Left lung (tissue), 10 donors: ENCODE data around the gene IL3. TPM values are rescaled to one million over a fixed set of nuclear protein-coding genes. Genes with fewer than 3 reads are reported as not detected.

Source experiments
- ATAC-seq: fragments of 200-7000 bp; cut with Tn5 transposase; one replicate; pipeline ENCODE4 v1.9.1; 2020; ENCODE audit warnings: moderate library complexity
- DNase-seq, 4 donors: peaks; one replicate each; pipeline ENCODE4 v3.0.0-alpha.2; 2013 to 2020
- H3K27ac ChIP-seq, 2 donors: fragments of 200-600 bp; sonication (generic) in 1 of 2; one replicate each; pipeline versions ENCODE4 v1.5.0 to v1.8.0; 2020 to 2021
- H3K27me3 ChIP-seq, 2 donors: fragments of 200-600 bp; sonication (generic) in 1 of 2; one replicate each; pipeline versions ENCODE4 v1.5.0 to v1.8.0; 2020 to 2021
- H3K36me3 ChIP-seq, 2 donors: fragments of 200-600 bp; sonication (generic) in 1 of 2; one replicate each; pipeline versions ENCODE4 v1.5.0 to v1.8.0; 2020 to 2021
- H3K4me1 ChIP-seq, 2 donors: fragments of 200-600 bp; one replicate each; pipeline ENCODE4 v1.8.0; 2021
- H3K4me3 ChIP-seq, 2 donors: fragments of 200-600 bp; sonication (generic) in 1 of 2; one replicate each; pipeline versions ENCODE4 v1.5.0 to v1.8.0; 2020 to 2021; ENCODE audit warnings: mild to moderate bottlenecking in 1 of 2
- H3K9me3 ChIP-seq, 2 donors: fragments of 200-600 bp; sonication (generic) in 1 of 2; one replicate each; pipeline versions ENCODE4 v1.5.0 to v1.8.0; 2020 to 2021
- intact Hi-C, 2 donors: fragments of 100-400 bp; cut with DNase I; formaldehyde crosslinking; loops; one replicate each; pipeline versions ENCODE4 v1.11.2 to v1.14.2; 2022
- polyA plus RNA-seq, 6 donors: library from polyadenylated mRNA; unstranded; fragments of 120-200 nt; gene quantifications; one replicate each; pipeline ENCODE4 v1.2.1, GENCODE V29; 2013; ENCODE audit not compliant: insufficient read length in 6 of 6
- total RNA-seq, 2 donors: library from RNA; stranded (reverse); fragmentation: NEBNext Ultra II Directional; extraction: Animal tissue kit (Norgen Biotek cat#: 25700); gene quantifications; one replicate each; pipeline ENCODE4 v1.2.1, GENCODE V29; 2021
- TF ChIP-seq, protein P1 (sequence below), 2 donors: fragments of 200-600 bp; sonication (generic) in 1 of 2; IDR thresholded peaks; one replicate each; pipeline versions ENCODE4 v1.5.0 to v1.8.0; 2021; ENCODE audit warnings: antibody characterized with exemption in 2 of 2
- donor health status: DM: no; HTN: yes; CAD: no.
- donor health status: DM: no; HTN: no; CAD: no.

Gene IL3
- total and polyA plus RNA-seq, 8 donors: not detected

DNA sequence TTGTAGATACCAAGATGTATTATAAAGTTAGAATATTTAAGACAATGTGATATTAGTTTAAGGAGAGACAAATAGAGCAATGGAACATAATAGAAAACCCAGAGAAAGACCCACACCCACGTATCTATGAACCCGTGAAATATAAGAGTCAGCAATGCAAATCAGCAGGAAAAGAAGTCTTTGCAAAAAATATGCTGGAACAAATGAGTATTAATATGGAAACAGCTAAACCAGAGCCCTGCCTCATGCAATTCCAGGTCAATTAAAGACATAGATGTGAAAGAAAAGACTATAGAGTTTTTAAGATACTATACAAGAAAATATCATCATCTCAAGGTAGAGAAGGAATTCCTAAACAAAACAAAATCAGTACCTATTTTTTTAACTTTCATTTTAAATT lies 23.1 kb upstream of the IL3 start:
- TF ChIP-seq, protein P1, sequence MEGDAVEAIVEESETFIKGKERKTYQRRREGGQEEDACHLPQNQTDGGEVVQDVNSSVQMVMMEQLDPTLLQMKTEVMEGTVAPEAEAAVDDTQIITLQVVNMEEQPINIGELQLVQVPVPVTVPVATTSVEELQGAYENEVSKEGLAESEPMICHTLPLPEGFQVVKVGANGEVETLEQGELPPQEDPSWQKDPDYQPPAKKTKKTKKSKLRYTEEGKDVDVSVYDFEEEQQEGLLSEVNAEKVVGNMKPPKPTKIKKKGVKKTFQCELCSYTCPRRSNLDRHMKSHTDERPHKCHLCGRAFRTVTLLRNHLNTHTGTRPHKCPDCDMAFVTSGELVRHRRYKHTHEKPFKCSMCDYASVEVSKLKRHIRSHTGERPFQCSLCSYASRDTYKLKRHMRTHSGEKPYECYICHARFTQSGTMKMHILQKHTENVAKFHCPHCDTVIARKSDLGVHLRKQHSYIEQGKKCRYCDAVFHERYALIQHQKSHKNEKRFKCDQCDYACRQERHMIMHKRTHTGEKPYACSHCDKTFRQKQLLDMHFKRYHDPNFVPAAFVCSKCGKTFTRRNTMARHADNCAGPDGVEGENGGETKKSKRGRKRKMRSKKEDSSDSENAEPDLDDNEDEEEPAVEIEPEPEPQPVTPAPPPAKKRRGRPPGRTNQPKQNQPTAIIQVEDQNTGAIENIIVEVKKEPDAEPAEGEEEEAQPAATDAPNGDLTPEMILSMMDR (IDR thresholded peaks at IDR 0.05): no peak
- ATAC-seq (no peak), DNase-seq (no peak)
- no peaks in the 10 kb centered on the region for H3K36me3 ChIP-seq
- H3K9me3 ChIP-seq: peaks cover 0 to 11% of the 10 kb centered on the region in 2 donors
- H3K4me1 ChIP-seq: no peaks in the 10 kb centered on the region
- no peaks in the 10 kb centered on the region for H3K27me3 ChIP-seq
- no peak overlapping the region for H3K4me3 ChIP-seq
- intact Hi-C loops: no loop called here
- no peak overlapping the region for H3K27ac ChIP-seq

DNA sequence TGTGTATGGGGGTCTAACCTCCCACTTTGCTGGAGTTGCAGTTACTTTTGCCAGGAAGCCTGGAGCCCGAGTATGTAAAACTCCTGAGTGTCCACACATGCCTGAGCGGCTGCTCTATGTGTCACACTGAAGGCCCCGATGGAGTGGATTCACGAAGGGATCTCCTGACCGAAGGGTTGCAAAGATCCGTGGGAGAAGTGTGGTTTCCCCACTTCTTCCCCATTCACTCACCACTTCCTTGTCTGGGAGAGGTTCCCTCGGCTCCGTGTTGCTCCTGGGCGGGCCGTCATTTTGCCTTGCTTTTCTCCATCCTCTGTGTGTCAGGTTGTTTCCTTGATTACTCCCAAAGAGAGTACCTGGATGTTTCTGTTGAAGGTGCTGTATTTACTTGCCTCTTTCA lies 16.2 kb upstream of the IL3 start:
- intact Hi-C loops: no loop called here
- peak; percentile 70 for ATAC-seq

DNA sequence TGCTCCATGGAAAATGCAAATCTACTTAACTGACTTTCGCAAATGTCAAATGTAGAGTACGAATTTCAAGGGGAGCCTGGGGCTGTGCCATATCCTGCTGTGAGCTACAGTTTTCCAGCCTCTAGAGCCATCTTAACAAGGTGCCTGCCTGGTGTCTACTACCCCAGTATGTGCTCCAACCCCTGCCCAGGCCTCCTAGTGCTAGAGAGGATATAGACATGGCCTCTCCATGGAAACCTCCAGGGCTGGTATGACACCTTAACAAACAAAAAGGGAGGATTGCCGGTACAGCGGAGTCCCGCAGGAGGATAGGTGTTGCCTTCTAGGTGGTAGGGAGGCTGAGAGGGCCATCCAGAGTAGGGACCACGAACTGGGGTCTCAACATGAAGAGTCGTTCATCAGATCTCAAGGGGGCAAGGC lies 13.6 kb upstream of the IL3 start:
- Histone ChIP-seq H3K27me3 (peaks cover 0 to 19% of the 10 kb centered on the region in 2 donors), H3K9me3 (no peaks in the 10 kb centered on the region), H3K4me1 (no peaks in the 10 kb centered on the region), H3K36me3 (no peaks in the 10 kb centered on the region), H3K4me3 (no peak overlapping the region), H3K27ac (no peak overlapping the region)
- ATAC-seq (peak; percentile 34), DNase-seq (peak in 1 of 4 donors; percentile 29)
- TF ChIP-seq, protein P1 (IDR thresholded peaks at IDR 0.05): no peak
- intact Hi-C loops: no loop called here

More for the DNA sequence above, 16.2 kb upstream of the IL3 start:
- H3K27me3 ChIP-seq: peaks cover 0 to 14% of the 10 kb centered on the region in 2 donors
- TF ChIP-seq, protein P1 (IDR thresholded peaks at IDR 0.05): no peak
- no peaks in the 10 kb centered on the region for H3K36me3 ChIP-seq
- peak in 1 of 4 donors; percentile 46 for DNase-seq
- no peak overlapping the region for H3K4me3 ChIP-seq
- no peak overlapping the region for H3K27ac ChIP-seq
- no peaks in the 10 kb centered on the region for H3K9me3 ChIP-seq
- H3K4me1 ChIP-seq: no peaks in the 10 kb centered on the region

DNA sequence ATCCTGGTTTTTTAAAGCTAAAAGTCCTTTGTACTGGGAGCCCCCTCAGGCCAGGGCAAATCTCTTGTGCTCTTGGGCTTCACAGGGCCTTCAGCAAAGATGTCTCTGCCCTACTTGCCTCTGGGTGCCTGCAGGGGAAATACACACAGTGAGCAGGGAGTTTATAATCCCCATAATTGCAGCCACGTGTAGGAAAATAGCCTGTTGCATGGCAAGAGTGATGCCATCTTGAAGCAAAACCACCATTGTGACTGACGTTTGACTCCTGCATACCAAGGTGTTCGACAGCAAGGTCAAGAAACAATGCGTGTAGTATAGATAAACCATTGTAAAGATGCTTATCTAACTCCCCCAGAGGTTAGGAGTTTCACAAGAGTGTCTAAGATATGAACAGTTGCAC lies 11.4 kb upstream of the IL3 start:
- peaks cover 0 to 5% of the 10 kb centered on the region in 2 donors for H3K27me3 ChIP-seq
- H3K27ac ChIP-seq: no peak overlapping the region
- no peak overlapping the region for H3K4me3 ChIP-seq
- H3K9me3 ChIP-seq: no peaks in the 10 kb centered on the region
- ATAC-seq (no peak), DNase-seq (no peak)
- TF ChIP-seq, protein P1 (IDR thresholded peaks at IDR 0.05): no peak
- intact Hi-C loops: no loop called here
- H3K4me1 ChIP-seq: no peaks in the 10 kb centered on the region
- no peaks in the 10 kb centered on the region for H3K36me3 ChIP-seq

DNA sequence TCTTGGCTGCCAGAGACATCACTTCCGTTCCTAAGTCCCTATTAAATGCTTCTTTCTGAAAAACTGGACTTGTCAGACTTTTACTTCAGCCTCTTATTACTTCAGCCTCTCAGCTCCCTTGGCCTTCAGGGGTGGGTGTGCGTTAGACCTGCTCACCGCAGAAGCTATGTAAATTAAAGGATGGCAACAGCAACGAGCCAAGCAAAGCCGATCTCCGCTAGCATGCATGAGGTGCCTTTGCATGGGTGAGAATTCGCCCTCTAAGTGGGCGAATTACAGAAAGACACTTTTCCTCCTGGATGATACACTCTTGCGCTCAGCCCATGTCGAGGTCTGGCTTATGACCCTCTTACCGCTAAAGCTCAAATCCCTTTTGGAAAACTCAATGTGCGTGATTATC lies 10.9 kb upstream of the IL3 start:
- DNase-seq: no peak
- TF ChIP-seq, protein P1 (IDR thresholded peaks at IDR 0.05): no peak
- no peak for ATAC-seq
- Histone ChIP-seq H3K4me3 (no peak overlapping the region), H3K36me3 (no peaks in the 10 kb centered on the region), H3K27ac (no peak overlapping the region), H3K9me3 (no peaks in the 10 kb centered on the region), H3K4me1 (no peaks in the 10 kb centered on the region), H3K27me3 (peaks cover 0 to 5% of the 10 kb centered on the region in 2 donors)
- intact Hi-C loops: no loop called here
